ENCODE measurements around the gene RAB11FIP3.
"Not testable (repeated sequence)": the region's sequence is repeated elsewhere in the genome, so short reads cannot be mapped to it uniquely, and the experiment has no call there.

Gene RAB11FIP3

DNA sequence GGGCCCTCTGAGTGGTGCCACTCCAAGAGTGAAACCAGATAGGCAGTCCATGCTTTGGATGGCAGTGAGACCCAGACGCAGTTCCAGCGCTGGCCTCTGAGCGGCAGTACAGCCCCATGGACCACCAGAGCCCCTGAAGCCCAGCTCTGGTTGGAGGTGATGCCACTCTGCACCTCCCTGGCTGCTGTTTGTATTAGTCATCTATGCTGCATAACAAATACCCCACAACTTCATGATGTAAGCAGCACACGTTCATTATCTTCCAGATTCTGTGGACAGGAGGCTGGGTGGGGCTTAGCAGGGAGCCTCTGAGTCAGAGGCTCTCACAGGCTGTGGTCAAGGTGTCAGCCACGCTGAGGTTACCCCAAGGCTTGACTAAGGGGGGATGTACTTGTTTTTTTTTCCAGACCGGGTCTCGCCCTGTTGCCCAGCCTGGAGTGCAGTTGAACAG is 33.5 kb upstream of the RAB11FIP3 start:
- DNase-seq = peak in 31 of 56 donors; percentile 17 to 71 (median 36)

DNA sequence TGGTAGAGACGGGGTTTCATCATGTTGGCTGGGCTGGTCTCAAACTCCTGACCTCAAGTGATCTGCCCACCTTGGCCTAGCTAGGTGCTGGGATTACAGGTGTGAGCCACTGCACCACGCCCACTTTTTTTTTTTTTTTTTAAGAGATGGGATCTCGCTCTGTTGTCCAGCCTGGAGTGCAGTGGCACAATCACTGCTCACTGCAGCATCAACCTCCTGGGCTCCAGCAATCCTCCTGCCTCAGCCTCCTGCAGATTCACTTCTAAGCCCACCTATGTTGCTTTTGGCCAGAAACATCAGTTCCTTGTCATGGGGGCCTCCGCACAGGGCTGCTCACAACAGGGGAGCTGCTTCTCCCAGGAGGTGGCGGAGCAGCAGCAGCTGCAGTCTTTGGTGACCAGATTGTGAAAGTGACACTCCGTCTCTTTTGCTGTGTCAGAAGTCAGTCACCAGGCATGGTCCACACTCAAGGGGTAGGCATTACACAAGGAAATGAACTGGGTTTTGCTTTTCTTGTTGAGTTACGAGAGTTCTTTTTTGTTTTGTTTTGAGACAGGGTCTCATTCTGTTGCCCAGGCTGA is 32.9 kb upstream of the RAB11FIP3 start:
- DNase-seq = no peak

DNA sequence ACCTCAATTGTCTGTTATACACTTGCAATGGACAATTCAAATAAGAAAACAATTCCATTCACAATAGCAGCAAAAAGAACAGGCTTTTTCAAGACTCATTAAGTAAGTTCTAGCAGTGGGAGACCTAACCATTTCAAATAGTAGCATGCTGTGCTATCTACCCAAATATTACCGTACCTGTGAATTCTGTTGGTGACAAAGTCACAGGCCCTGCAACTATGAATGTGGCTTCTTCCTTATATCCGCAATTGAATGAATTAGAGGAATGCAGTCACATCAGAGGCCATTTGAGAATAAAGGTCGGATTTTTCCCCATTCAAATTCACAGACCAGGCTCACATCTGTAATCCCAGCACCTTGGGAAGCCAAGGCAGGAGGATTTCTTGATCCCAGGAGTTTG is 29.2 kb upstream of the RAB11FIP3 start:
- DNase-seq = no peak

DNA sequence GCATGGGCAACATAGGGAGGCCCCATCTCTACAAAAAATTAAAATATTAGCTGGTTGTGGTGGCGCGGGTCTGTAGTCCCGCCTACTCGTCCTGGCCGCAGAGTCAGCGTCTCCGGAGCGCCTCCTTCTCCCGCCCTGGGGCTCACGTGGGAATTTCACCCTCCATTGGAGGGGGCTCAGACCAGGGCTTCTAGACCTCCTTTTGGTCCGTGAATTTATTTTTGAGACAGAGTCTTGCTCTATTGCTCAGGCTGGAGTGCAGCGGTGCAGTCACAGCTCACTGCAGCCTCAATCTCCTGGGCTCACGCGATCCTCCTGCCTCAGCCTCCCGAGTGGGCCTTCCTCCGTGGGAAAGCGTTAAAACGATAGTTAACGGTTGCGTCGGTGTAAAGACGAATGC is 28.8 kb upstream of the RAB11FIP3 start:
- DNase-seq = peak in 18 of 56 donors; percentile 23 to 52 (median 34)

DNA sequence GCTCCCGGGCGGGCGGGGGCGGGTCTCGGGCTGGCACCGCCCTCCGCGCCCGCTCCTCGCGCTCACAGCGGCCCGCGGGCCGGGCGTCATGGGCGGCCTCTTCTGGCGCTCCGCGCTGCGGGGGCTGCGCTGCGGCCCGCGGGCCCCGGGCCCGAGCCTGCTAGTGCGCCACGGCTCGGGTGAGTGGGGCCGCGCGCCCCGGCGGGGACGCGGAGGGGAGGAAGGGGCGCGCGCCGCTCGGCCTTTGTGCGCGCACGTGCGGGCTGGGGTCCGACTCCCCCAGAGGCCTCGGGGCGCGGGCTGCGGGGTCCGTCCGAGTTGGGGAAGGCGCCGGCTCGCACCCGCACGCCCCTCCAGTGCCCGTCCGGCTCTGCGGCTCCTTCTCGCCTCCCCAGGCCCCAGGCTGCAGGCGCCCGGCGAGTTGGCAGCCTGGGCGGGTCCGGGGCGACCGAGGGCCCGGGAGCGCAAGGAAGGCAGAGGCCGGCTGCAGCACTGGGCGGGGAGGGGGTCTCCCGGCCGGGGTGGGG is 28.3 kb upstream of the RAB11FIP3 start, which contains the start of gene NME4:
Gene NME4, plus strand, starts transcription at position 65 of the 527 bp plus-strand sequence. Its CDS starts 24 bp downstream, at position 89.
- DNase-seq = peak in 4 of 56 donors; percentile 16 to 48 (median 36)

DNA sequence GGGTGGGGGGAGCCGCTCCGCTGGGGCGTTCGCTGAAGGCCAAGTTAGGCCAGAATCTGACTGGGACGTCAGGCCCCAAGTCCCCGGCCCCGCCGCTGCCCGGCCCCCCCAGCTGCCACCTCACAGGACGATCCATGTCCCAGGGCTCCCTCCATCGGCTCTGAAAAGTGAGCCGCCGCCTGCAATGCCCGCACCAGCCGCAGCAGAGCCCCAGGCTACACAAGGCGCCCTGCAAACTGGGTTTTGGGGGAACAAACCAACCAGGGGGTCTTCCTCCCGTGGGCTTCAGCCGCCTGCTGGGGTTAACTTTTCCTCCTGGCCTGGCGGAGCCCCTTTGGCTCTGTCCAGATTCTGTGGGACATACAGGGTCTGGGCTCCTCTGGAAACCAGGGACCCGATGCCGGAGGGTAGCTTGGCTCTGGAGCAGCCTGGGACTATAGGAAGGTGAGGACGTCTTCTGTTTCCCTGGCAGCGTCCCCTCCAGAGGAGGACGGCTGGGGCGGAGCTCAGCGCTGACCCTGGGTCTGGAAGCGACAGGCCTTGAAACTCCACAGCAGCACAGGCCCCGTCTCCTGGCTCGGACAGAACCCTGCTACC is 27.6 kb upstream of the RAB11FIP3 start:
- DNase-seq = peak in 40 of 56 donors; percentile 9 to 76 (median 44)

DNA sequence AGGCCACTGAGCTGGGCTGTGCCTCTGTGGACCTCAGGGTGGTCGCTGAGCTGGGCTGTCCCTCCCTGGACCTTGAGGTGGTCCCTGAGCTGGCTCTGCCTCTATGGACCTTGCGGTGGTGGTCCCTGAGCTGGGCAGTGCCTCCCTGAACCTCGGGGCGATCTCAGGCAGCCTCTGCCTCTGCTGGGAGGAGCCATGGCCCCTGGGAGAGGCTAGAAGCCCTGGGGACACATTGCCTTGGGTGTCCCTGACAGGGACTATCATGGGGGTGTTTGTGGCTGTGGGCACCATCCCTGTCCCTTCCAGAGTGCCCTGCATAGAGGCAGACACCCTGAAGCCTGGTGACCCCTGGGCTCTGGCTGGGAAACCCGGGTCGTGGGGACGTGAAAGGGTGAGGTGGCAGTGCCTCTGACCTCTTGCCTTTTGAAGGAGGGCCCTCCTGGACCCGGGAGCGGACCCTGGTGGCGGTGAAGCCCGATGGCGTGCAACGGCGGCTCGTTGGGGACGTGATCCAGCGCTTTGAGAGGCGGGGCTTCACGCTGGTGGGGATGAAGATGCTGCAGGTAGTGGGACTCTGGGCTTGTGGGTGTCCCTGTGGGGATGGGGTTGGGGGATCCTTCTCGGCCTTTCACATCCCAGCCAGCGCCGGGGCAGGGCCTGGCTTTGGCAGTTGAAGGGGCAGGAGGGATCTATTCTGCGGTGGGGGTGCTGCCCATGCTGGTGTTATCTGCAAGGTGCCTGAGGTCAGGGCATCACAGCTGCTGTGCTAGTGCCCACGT is 26.7 kb upstream of the RAB11FIP3 start:
- DNase-seq = no peak

DNA sequence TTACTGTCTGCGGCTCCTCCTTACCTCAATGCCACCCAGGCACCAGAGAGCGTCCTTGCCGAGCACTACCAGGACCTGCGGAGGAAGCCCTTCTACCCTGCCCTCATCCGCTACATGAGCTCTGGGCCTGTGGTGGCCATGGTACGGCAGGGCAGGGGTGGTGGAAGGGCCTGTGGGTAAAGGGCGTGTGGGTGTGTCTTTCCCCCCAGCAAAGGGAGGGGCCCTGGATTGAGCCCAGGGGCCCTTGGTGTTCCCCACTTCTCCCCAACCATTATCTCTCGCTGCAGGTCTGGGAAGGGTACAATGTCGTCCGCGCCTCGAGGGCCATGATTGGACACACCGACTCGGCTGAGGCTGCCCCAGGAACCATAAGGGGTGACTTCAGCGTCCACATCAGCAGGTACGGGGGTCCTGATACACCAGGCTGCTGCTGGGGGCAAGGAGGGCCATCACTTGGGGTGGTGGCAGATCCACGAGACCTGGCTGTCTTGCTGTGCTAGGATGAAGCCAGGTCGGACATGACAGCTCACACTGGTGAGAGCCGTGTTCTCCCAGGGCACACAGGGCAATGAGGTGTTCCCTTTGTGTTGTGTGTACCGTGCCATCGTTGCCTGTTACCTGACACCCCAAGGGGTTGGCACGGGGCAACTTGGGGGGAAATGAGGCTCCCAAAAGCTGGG is 26.0 kb upstream of the RAB11FIP3 start:
- DNase-seq = no peak

DNA sequence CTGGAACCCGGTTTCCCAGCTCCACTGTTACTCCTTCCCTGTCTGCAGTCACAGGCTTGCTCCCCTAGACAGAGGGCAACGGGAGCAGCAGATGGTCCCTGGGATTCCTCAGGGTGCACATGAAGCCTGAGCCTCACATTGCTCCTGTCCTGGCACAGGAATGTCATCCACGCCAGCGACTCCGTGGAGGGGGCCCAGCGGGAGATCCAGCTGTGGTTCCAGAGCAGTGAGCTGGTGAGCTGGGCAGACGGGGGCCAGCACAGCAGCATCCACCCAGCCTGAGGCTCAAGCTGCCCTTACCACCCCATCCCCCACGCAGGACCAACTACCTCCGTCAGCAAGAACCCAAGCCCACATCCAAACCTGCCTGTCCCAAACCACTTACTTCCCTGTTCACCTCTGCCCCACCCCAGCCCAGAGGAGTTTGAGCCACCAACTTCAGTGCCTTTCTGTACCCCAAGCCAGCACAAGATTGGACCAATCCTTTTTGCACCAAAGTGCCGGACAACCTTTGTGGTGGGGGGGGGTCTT is 25.3 kb upstream of the RAB11FIP3 start:
- no peak for DNase-seq

DNA sequence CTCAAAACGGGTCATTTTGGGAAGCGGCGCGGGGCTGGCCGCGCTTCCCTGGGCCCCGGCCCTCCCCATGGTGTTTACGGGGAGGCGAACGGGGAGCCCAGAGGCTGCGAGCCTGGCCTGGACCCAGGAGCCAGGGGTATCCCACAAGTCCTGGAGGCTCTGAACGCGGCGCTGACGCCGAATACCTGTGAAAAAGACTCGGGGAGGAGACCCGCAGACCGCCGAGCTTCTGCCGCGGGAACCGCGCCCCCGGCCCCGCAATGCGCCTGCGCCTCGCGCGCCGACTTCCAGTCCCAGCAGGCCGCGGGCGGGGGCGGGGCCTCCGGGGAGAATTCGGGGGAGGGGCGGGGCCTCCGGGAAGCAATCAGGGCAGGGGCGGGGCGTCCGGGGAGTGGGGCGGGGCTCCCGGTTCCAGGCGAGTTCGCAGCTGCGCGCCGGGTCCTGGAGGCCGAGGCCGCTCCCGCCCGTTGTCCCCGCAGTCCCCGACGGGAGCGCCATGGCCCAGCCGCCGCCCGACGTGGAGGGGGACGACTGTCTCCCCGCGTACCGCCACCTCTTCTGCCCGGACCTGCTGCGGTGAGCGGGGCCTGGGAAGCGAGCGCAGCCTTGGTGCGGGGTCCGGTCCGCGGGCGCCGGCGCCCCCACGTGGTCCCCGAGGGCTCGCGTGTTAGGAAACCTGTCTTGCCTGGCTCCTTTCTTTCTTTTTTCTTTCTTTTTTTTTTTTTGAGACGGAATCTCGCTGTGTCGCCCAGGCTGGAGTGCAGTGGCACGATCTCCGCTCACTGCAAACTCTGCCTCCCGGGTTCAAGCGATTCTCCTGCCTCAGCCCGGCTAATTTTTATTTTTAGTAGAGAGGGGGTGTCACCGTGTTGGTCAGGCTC is 23.7 kb upstream of the RAB11FIP3 start, which contains the start of gene DECR2:
Gene DECR2, plus strand, starts transcription at position 418 of the 881 bp plus-strand sequence. Its CDS starts 79 bp downstream, at position 497.
- DNase-seq = peak in 55 of 56 donors; percentile 78 to 97 (median 92)

DNA sequence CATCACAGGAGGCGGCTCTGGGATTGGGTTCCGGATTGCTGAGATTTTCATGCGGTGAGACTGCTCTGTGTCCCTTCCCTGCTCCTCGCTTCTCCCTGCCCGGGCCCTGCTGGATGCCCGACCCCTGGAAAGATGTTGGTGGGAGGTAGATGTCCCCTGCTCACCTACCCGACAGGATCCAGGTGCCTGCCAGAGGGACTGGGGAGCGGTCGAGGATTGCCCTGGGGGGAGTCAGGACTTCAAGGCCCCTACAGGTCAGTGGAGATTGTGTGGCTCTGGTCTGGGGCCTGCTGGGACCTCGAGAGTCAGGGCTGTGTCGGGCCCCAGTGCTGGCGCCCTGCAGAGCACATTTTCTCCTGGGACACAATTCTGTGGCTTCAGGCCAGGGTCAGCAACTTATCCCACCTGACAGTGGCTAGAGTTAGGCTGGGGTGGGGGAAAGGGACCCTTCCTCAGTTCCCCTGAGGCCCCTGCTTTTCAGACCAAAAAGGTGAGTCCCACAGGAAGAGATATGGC is 20.4 kb upstream of the RAB11FIP3 start:
- DNase-seq = no peak

DNA sequence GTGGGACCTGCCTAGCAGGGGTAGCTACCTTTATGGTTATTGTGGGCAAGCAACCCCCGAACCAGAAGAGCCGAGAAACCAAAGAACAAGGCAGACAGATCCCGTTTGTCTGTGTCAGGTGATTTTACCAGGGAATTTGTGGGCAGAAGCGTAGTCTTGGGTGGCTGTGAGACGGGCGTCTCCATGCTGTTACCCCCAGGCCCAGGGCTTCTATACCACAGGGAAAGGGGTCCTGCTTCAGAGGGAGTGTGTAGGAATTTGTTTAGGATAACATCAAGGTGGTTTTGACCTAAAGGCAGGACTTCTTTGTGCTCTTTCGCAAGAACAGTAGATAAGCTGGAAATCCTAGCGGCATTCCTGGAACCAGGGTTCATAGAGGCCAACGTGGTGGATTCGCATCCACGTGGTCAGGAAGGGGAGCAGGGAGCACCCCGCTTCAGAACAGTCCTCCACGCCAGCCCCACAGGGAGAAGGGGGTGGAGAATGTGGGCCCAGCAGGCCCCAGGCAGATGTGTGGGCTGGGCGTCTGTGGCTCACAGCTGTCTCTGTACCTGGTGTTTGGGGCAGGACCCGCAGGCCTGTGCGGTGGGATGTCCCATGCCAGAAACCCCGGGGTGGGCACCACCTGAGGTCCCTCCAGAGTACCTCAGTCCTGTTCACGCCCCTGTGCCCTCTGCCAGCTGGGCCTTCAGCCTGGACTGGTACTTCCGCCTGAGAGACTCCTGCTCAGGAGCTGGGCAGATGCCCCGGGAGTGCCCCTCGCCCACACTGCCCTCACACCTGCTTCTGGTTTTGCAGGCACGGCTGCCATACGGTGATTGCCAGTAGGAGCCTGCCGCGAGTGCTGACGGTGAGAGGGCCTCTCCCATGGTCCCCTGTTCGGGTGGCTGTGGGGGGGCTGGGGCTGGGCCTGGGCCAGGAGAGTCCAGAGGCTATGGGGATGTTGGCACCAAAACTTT is 19.6 kb upstream of the RAB11FIP3 start:
- DNase-seq = no peak

DNA sequence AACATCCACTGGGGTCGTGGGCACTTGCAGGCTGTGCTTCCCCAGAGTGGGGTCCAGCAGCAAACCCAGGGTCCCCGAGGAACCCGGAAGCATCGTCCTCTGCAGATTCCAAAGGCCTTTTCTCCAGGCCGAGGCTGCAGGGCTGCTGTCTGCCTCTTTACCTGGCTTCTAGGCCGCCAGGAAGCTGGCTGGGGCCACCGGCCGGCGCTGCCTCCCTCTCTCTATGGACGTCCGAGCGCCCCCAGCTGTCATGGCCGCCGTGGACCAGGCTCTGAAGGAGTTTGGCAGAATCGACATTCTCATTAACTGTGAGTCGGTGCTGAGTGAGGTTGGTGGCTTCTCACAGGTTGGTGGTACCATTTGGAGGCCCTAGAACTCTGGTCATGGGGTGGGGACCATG is 18.2 kb upstream of the RAB11FIP3 start:
- no peak for DNase-seq

DNA sequence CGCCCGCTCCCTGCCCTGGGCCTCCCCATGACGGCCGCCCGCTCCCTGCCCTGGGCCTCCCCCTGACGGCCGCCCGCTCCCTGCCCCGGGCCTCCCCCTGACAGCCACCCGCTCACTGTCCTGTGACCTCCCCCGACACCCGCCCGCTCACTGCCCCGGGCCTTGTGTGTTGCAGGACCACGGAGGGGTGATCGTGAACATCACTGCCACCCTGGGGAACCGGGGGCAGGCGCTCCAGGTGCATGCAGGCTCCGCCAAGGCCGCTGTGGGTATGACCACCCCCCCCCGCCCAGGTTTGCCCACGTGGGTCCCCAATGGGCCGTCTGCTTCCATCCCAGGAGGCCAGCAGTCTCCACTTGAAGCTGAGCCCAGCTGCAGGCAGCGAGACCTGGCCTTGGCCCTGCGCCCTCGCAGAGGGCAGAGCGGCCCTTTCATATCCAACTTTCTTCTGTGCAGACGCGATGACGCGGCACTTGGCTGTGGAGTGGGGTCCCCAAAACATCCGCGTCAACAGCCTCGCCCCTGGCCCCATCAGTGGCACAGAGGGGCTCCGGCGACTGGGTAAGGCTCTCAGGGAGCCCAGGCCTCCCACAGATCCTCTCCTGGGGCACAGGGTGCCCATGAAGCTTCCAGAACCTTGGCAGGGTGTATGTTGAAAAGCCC is 14.8 kb upstream of the RAB11FIP3 start:
- no peak for DNase-seq

DNA sequence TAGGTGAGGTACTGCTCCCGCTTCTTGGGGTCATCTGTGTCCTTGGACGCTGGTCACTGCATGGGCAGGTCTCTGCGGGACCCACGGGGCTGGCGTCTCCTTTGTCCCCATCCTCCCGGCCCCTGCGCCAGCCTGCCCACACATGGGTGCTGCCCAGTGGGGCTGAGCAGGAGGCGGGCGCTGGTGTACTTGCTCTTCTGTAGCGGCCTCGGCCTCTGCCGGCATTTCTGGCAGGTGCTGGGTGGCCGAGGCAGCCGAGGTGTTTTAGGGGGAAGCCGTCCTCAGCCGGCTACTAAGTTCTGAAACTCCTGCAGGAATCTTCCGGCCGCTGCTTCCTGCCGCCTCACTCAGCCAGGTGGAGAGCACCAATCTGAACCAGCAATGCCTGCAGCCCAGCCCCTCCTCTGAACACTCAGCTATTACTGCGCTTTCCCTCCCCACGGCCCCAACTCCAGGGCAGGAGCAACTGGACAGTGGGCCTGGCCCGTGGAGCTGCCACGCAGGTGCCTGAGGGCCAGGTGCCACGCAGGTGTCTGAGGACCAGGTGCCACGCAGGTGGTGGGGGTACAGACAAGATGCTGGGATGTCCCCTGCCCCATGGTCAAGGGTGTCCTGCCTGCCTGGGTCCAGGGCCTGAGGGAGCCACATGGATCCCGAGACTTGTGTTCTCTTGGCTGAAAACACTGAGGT is 13.7 kb upstream of the RAB11FIP3 start:
- DNase-seq = no peak

DNA sequence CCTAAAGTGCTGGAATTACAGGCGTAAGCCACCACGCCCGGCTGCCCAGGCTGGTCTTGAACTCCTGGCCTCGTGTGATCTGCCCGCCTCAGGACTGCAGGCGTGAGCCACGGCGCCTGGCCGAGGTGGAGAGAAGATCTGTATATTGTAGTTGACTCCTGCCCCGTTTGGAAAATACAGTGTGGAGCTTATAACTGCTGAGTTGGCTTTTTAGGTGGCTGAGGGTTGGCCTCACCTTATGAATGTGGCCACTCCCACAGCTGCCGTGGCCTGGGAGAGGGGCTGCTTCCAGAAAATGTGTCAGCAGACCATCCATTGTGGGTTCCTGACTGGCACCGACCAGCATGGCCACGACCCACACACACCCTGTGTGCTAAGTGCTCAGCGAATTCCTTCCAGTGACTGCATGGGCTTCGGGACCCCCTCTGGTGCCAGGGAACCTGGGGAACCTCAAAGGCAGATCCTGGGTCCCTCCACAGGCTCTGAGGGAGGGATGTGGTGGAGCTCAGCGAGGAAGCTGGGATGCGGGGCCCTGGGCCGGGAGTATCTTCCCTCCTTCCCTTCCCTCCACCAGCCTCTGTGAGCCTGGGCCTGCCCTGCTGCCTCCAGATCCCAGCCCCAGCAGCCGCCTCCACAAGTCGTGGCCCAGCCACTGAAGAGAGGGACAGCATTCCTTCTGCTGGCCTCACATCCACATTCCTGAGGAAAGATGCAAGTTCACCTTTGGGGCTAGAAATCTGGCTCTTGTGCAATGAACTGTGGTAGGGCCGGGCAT is 10.9 kb upstream of the RAB11FIP3 start:
- DNase-seq = no peak

DNA sequence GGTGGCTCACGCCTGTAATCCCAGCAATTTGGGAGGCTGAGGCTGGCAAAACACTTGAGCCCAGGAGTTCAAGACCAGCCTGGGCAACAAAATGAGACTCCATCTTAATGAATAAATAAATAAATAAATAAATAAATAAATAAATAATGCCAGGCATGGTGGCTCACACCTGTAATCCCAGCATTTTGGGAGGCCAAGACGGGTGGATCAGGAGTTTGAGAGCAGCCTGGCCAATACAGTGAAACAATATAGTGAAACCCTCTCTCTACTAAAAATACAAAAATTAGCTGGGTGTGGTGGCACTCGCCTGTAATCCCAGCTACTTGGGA is 10.3 kb upstream of the RAB11FIP3 start:
- not testable (repeated sequence) for DNase-seq

Data from amygdala (tissue), 56 donors.